ENCODE results near the gene KLHL28.

KLHL28 gene

DNA sequence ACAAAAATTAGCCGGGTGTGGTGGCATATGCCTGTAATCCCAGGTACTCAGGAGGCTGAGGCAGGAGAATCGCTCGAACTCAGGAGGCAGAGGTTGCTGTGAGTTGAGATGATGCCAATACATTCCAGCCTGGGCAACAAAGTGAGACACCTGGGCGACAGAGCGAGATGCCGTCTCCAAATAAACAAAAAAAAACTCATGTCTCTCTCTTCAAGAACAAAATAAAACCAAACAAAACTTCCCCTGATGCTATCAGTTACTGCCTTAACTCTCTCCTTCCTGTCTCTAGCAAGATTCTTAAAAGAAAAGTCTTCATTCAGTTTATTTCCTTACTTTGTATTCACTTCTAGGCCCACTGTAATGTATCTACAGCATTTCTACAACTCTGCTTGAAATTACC lies 20.8 kb downstream of the KLHL28 start:
- Histone ChIP-seq H3K9me3 (ENCODE audit: insufficient read depth, low read length) (no peaks in the 10 kb centered on the region), H3K9ac (ENCODE audit: low read length) (no peak overlapping the region), H3K4me3 (ENCODE audit: low read length) (no peak overlapping the region), H3K79me2 (ENCODE audit: low read length) (no peaks in the 10 kb centered on the region), H3K4me1 (ENCODE audit: low read length) (no peaks in the 10 kb centered on the region), H2AFZ (ENCODE audit: low read depth, low read length) (no peak overlapping the region), H3K4me2 (ENCODE audit: low read length) (no peak overlapping the region), H3K27me3 (ENCODE audit: low read depth, low read length) (no peaks in the 10 kb centered on the region), H3K27ac (ENCODE audit: low read length) (no peak overlapping the region), H3K36me3 (replicated peaks; ENCODE audit: low read depth, low read length) (peaks cover 62% of the 10 kb centered on the region), H4K20me1 (ENCODE audit: insufficient read depth, low read length) (no peaks in the 10 kb centered on the region)
- TF ChIP-seq, protein P1, sequence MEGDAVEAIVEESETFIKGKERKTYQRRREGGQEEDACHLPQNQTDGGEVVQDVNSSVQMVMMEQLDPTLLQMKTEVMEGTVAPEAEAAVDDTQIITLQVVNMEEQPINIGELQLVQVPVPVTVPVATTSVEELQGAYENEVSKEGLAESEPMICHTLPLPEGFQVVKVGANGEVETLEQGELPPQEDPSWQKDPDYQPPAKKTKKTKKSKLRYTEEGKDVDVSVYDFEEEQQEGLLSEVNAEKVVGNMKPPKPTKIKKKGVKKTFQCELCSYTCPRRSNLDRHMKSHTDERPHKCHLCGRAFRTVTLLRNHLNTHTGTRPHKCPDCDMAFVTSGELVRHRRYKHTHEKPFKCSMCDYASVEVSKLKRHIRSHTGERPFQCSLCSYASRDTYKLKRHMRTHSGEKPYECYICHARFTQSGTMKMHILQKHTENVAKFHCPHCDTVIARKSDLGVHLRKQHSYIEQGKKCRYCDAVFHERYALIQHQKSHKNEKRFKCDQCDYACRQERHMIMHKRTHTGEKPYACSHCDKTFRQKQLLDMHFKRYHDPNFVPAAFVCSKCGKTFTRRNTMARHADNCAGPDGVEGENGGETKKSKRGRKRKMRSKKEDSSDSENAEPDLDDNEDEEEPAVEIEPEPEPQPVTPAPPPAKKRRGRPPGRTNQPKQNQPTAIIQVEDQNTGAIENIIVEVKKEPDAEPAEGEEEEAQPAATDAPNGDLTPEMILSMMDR (IDR thresholded peaks at IDR 0.05; ENCODE audit: low read depth, low read length) = no peak
- no peak for TF ChIP-seq EZH2phosphoT487 (IDR thresholded peaks at IDR 0.05; ENCODE audit: low read depth)

DNA sequence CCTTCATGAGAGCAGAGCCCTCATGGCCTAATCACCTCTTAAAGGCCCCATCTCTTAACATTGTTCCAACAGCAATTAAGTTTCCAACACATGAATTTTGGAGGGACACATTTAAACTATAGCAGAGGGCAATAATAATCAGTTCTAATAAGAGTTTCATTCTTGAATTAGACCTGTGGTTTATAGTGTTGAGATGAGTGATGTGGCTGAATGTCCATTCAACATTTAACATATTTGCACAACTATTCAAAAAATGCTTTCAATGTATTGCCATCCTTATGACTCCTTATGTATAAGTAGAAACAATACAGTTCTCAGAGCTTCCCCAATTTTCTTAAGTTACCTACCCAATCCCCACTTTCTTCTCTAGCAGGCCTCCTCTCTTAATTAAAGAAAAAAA lies 21.5 kb downstream of the KLHL28 start:
- H3K4me3 ChIP-seq (ENCODE audit: low read length) = no peak overlapping the region

DNA sequence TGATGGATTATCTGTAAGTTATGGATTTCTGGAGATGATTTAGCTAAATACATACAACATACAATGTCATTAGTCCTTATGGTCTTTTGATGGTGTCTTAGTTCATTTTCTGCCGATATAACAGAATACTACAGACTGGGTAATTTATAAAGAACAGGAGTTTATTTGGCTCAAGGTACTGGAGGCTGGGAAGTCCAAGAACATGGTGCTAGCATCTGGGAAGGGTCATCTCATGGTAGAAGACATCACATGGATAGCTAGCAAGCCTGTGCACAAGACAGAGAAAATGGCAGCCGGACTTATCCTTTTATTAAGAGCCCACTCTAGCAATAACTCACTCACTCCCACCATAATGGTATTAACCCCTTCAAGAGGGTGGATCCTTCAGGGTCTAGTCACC lies 24.2 kb downstream of the KLHL28 start:
- H4K20me1 ChIP-seq (ENCODE audit: insufficient read depth, low read length) = no peaks in the 10 kb centered on the region
- TF ChIP-seq, protein P1 (IDR thresholded peaks at IDR 0.05; ENCODE audit: low read depth, low read length) = no peak
- no peak for TF ChIP-seq EZH2phosphoT487 (IDR thresholded peaks at IDR 0.05; ENCODE audit: low read depth)
- no peaks in the 10 kb centered on the region for H3K9me3 ChIP-seq (ENCODE audit: insufficient read depth, low read length)
- no peaks in the 10 kb centered on the region for H3K4me1 ChIP-seq (ENCODE audit: low read length)
- H3K79me2 ChIP-seq (ENCODE audit: low read length) = no peaks in the 10 kb centered on the region
- H3K4me2 ChIP-seq (ENCODE audit: low read length) = no peak overlapping the region
- H3K4me3 ChIP-seq (ENCODE audit: low read length) = no peak overlapping the region
- H2AFZ ChIP-seq (ENCODE audit: low read depth, low read length) = no peak overlapping the region
- no peak overlapping the region for H3K9ac ChIP-seq (ENCODE audit: low read length)
- peaks cover 45% of the 10 kb centered on the region for H3K36me3 ChIP-seq (replicated peaks; ENCODE audit: low read depth, low read length)
- H3K27me3 ChIP-seq (ENCODE audit: low read depth, low read length) = no peaks in the 10 kb centered on the region
- H3K27ac ChIP-seq (ENCODE audit: low read length) = no peak overlapping the region

More for the DNA sequence above, 21.5 kb downstream of the KLHL28 start:
- no peaks in the 10 kb centered on the region for H3K27me3 ChIP-seq (ENCODE audit: low read depth, low read length)
- no peak overlapping the region for H3K4me2 ChIP-seq (ENCODE audit: low read length)
- H3K9me3 ChIP-seq (ENCODE audit: insufficient read depth, low read length) = no peaks in the 10 kb centered on the region
- no peak overlapping the region for H2AFZ ChIP-seq (ENCODE audit: low read depth, low read length)
- no peaks in the 10 kb centered on the region for H3K79me2 ChIP-seq (ENCODE audit: low read length)
- no peak overlapping the region for H3K9ac ChIP-seq (ENCODE audit: low read length)
- H3K4me1 ChIP-seq (ENCODE audit: low read length) = no peaks in the 10 kb centered on the region
- no peaks in the 10 kb centered on the region for H4K20me1 ChIP-seq (ENCODE audit: insufficient read depth, low read length)
- H3K36me3 ChIP-seq (replicated peaks; ENCODE audit: low read depth, low read length) = peaks cover 57% of the 10 kb centered on the region
- no peak overlapping the region for H3K27ac ChIP-seq (ENCODE audit: low read length)
- no peak for TF ChIP-seq EZH2phosphoT487 (IDR thresholded peaks at IDR 0.05; ENCODE audit: low read depth)
- TF ChIP-seq, protein P1 (IDR thresholded peaks at IDR 0.05; ENCODE audit: low read depth, low read length) = no peak

DNA sequence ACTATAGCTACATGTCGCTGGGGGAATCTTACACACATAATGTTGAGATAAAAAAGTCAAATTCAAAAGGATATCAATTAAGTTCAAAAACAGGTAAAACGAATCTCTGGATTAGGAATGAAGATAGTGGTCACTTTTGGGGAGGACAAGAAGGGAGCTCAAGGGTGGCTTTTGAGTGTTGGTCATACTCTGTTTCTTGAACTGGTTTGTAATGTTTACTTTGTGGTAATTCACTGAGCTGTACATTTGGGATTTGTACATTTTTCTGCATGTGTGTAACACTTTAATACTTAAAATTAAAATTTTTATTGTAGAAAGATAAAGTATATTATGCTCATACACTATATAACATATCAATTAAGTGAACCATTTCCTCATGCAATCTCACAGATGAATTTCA lies 26.6 kb downstream of the KLHL28 start:
- H3K4me2 ChIP-seq (ENCODE audit: low read length) = no peak overlapping the region
- H4K20me1 ChIP-seq (ENCODE audit: insufficient read depth, low read length) = no peaks in the 10 kb centered on the region
- no peak overlapping the region for H3K27ac ChIP-seq (ENCODE audit: low read length)
- peaks cover 30% of the 10 kb centered on the region for H3K36me3 ChIP-seq (replicated peaks; ENCODE audit: low read depth, low read length)
- H3K4me1 ChIP-seq (ENCODE audit: low read length) = no peaks in the 10 kb centered on the region
- no peaks in the 10 kb centered on the region for H3K79me2 ChIP-seq (ENCODE audit: low read length)
- no peaks in the 10 kb centered on the region for H3K9me3 ChIP-seq (ENCODE audit: insufficient read depth, low read length)
- H2AFZ ChIP-seq (ENCODE audit: low read depth, low read length) = no peak overlapping the region
- H3K9ac ChIP-seq (ENCODE audit: low read length) = no peak overlapping the region
- no peaks in the 10 kb centered on the region for H3K27me3 ChIP-seq (ENCODE audit: low read depth, low read length)
- TF ChIP-seq EZH2phosphoT487 (IDR thresholded peaks at IDR 0.05; ENCODE audit: low read depth) = no peak
- TF ChIP-seq, protein P1 (IDR thresholded peaks at IDR 0.05; ENCODE audit: low read depth, low read length) = no peak
- no peak overlapping the region for H3K4me3 ChIP-seq (ENCODE audit: low read length)
